GM19193 (cell line): ENCODE data around the gene PTRH2.

Experiments
- POLR2A ChIP-seq: IDR thresholded peaks from 4 replicates; pipeline ENCODE4 v1.6.1; 2011; ENCODE audit not compliant: insufficient read depth, insufficient read length; ENCODE audit errors: extremely low read depth

PTRH2 gene

GRCh38 chr17:59730268-59730834 lies 23.1 kb upstream of the PTRH2 start:
- no peak for TF ChIP-seq POLR2A

GRCh38 chr17:59727817-59728533 lies 20.7 kb upstream of the PTRH2 start:
- TF ChIP-seq POLR2A, result no peak

- no peak for TF ChIP-seq POLR2A
Measured at GRCh38 chr17:59725691-59726090, 18.5 kb upstream of the PTRH2 start.

- TF ChIP-seq POLR2A, result no peak
Measured at GRCh38 chr17:59723607-59724006, 16.4 kb upstream of the PTRH2 start.

GRCh38 chr17:59723041-59723440 lies 15.8 kb upstream of the PTRH2 start:
- TF ChIP-seq POLR2A, result no peak

GRCh38 chr17:59722623-59723022 lies 15.4 kb upstream of the PTRH2 start:
- no peak for TF ChIP-seq POLR2A

GRCh38 chr17:59719526-59719925 lies 12.3 kb upstream of the PTRH2 start:
- TF ChIP-seq POLR2A, result no peak

GRCh38 chr17:59716427-59716826 lies 9.2 kb upstream of the PTRH2 start:
- TF ChIP-seq POLR2A, result no peak

GRCh38 chr17:59714255-59714654 lies 7.0 kb upstream of the PTRH2 start:
- TF ChIP-seq POLR2A, result no peak

GRCh38 chr17:59712862-59713261 lies 5.6 kb upstream of the PTRH2 start:
- no peak for TF ChIP-seq POLR2A

- TF ChIP-seq POLR2A, result no peak
Measured at GRCh38 chr17:59711936-59712335, 4.7 kb upstream of the PTRH2 start.

- TF ChIP-seq POLR2A, result no peak
Measured at GRCh38 chr17:59707971-59708430, 771 bp upstream of the PTRH2 start.

- TF ChIP-seq POLR2A, result no peak
Measured at GRCh38 chr17:59702304-59702703, 4.9 kb downstream of the PTRH2 start.

GRCh38 chr17:59699786-59700185 lies 7.4 kb downstream of the PTRH2 start:
- no peak for TF ChIP-seq POLR2A

GRCh38 chr17:59699218-59699617 lies 8.0 kb downstream of the PTRH2 start:
- no peak for TF ChIP-seq POLR2A

GRCh38 chr17:59698143-59698542 lies 9.1 kb downstream of the PTRH2 start:
- no peak for TF ChIP-seq POLR2A

- peak; percentile 25 for TF ChIP-seq POLR2A
Measured at GRCh38 chr17:59696682-59697277, 10.4 kb downstream of the PTRH2 start.
